MM.1S (cell line): ENCODE measurements around the gene ZNF197.
"Not testable (repeated sequence)": the region's sequence is repeated elsewhere in the genome, so short reads cannot be mapped to it uniquely, and the experiment has no call there.

Experiments
- DNase-seq: peaks from one replicate; pipeline ENCODE4 v3.0.0-alpha.2; 2015
- H2AFZ ChIP-seq: fragments of 300-600 bp; sonication (generic); 2 replicates; pipeline ENCODE4 v1.6.0; 2016; ENCODE audit warnings: antibody characterized with exemption, low read length
- H3F3A ChIP-seq: fragments of 300-600 bp; sonication (generic); 2 replicates; pipeline ENCODE4 v1.6.1; 2016; ENCODE audit warnings: mild to moderate bottlenecking, antibody characterized with exemption, low read length, moderate library complexity, mixed read lengths; ENCODE audit not compliant: insufficient read depth
- H3K27ac ChIP-seq: fragments of 300-600 bp; sonication (generic); 2 replicates; pipeline ENCODE4 v1.5.1; 2016; ENCODE audit warnings: mild to moderate bottlenecking, low read length
- H3K27me3 ChIP-seq: fragments of 300-600 bp; sonication (generic); replicated peaks from 2 replicates; pipeline ENCODE4 v1.6.0; 2016; ENCODE audit warnings: low read length; ENCODE audit not compliant: insufficient read depth
- H3K36me3 ChIP-seq: fragments of 300-600 bp; sonication (generic); replicated peaks from 2 replicates; pipeline ENCODE4 v1.6.1; 2016; ENCODE audit warnings: mild to moderate bottlenecking, low read length, mixed read lengths; ENCODE audit not compliant: insufficient read depth
- H3K4me1 ChIP-seq: fragments of 300-600 bp; sonication (generic); 2 replicates; pipeline ENCODE4 v1.6.1; 2016; ENCODE audit warnings: low read length, mixed read lengths
- H3K4me2 ChIP-seq: fragments of 300-600 bp; sonication (generic); 2 replicates; pipeline ENCODE4 v1.6.0; 2016; ENCODE audit warnings: low read depth, low read length
- H3K4me3 ChIP-seq: fragments of 300-600 bp; sonication (generic); 2 replicates; pipeline ENCODE4 v1.5.1; 2016; ENCODE audit warnings: low read length, mixed read lengths
- H3K79me2 ChIP-seq: fragments of 300-600 bp; sonication (generic); 2 replicates; pipeline ENCODE4 v1.6.1; 2016; ENCODE audit warnings: mixed run types, low read length, mixed read lengths
- H3K9ac ChIP-seq: fragments of 300-600 bp; sonication (generic); 2 replicates; pipeline ENCODE4 v1.6.1; 2016; ENCODE audit warnings: low read length, mixed read lengths
- H3K9me2 ChIP-seq: fragments of 300-600 bp; sonication (generic); replicated peaks from 2 replicates; pipeline ENCODE4 v1.6.1; 2016; ENCODE audit warnings: mild to moderate bottlenecking, low read length, mixed read lengths; ENCODE audit not compliant: insufficient read depth
- H3K9me3 ChIP-seq: fragments of 300-600 bp; sonication (generic); replicated peaks from 2 replicates; pipeline ENCODE4 v1.6.1; 2016; ENCODE audit warnings: mild to moderate bottlenecking, low read length, mixed read lengths; ENCODE audit not compliant: insufficient read depth
- H4K20me1 ChIP-seq: fragments of 300-600 bp; sonication (generic); 2 replicates; pipeline ENCODE4 v1.6.1; 2016; ENCODE audit warnings: mild to moderate bottlenecking, low read length, moderate library complexity, mixed read lengths; ENCODE audit not compliant: insufficient read depth
- EZH2 ChIP-seq: fragments of 300-600 bp; sonication (generic); optimal IDR thresholded peaks from 2 replicates; pipeline ENCODE3; 2017; ENCODE audit warnings: low read depth, mild to moderate bottlenecking, antibody characterized with exemption, low read length, mixed read lengths
- EZH2phosphoT487 ChIP-seq: fragments of 300-600 bp; sonication (generic); IDR thresholded peaks from 2 replicates; pipeline ENCODE4 v1.6.1; 2018; ENCODE audit warnings: antibody characterized with exemption, low read length
- TF ChIP-seq, protein P1 (sequence below): fragments of 300-600 bp; sonication (generic); IDR thresholded peaks from 2 replicates; pipeline ENCODE4 v1.5.1; 2016; ENCODE audit warnings: antibody characterized with exemption, low read length, mixed read lengths

Gene ZNF197

DNA sequence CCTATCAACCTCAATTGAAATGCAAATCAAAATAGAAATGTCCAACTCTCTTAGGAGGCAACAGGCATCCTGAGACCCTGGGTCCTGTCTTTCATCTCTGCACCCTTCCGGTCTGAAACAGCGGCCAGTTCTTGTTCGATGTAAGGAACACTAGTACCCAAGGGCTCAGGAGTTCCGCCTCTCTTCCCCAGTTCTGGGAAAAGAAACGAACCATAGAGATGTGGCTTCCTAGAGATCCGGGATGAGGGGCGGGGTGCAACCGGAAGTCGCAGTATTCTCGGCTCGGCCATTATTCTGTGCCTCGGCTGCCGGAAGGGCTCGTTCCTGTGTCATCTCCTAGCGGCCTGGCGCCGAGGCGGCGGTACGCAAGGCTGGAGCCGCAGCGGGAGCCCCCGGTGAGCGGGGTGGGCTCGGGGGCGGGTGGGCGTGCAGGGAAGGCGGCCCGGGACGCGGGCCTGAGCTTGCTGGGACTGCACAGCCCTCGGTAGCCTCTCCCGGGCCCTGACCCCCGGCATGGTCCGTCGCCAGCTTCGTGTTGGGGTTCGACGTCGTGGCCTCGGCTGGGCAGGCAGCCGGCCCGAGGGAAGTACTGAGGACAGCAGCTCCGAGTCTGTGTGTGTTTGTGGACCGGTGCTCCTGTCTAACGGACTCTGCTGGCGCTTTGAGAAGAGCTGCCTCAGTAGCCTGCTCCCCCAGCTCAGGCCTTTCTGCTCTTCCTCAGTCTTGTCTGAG lies at the start of gene ZNF197:
Gene ZNF197 (plus strand): TSS at position 288 of the 732 bp plus-strand sequence. CDS start 4,119 bp downstream, outside the sequence.
- H3K4me3 ChIP-seq = peak within 1 kb of the TSS; percentile 72
- no peak for TF ChIP-seq EZH2phosphoT487
- TF ChIP-seq, protein P1, sequence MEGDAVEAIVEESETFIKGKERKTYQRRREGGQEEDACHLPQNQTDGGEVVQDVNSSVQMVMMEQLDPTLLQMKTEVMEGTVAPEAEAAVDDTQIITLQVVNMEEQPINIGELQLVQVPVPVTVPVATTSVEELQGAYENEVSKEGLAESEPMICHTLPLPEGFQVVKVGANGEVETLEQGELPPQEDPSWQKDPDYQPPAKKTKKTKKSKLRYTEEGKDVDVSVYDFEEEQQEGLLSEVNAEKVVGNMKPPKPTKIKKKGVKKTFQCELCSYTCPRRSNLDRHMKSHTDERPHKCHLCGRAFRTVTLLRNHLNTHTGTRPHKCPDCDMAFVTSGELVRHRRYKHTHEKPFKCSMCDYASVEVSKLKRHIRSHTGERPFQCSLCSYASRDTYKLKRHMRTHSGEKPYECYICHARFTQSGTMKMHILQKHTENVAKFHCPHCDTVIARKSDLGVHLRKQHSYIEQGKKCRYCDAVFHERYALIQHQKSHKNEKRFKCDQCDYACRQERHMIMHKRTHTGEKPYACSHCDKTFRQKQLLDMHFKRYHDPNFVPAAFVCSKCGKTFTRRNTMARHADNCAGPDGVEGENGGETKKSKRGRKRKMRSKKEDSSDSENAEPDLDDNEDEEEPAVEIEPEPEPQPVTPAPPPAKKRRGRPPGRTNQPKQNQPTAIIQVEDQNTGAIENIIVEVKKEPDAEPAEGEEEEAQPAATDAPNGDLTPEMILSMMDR = no peak
- no peak for TF ChIP-seq EZH2
- no peaks in the 10 kb centered on the region for H3K27me3 ChIP-seq
- no peaks in the 10 kb centered on the region for H3K4me1 ChIP-seq
- H2AFZ ChIP-seq = peak within 1 kb of the TSS; percentile 88
- H3K27ac ChIP-seq = no peak within 1 kb of the TSS
- peak within 1 kb of the TSS; percentile 64 for H3K4me2 ChIP-seq
- peak within 1 kb of the TSS; percentile 46; the same call in 1 of the 2 replicates for H3K9ac ChIP-seq
- H3K36me3 ChIP-seq = no peaks in the 10 kb centered on the region
- H3F3A ChIP-seq = no peaks in the 10 kb centered on the region
- peak; percentile 42 for DNase-seq
- H4K20me1 ChIP-seq = no peaks in the 10 kb centered on the region
- peaks cover 13% of the 10 kb centered on the region for H3K79me2 ChIP-seq
- no peaks in the 10 kb centered on the region for H3K9me3 ChIP-seq
- H3K9me2 ChIP-seq = no peaks in the 10 kb centered on the region

GRCh38 chr3:44576613-44577012 lies 48.2 kb upstream of the ZNF197 start:
- Histone ChIP-seq H3K27me3 (no peaks in the 10 kb centered on the region), H3K4me2 (no peak overlapping the region), H3K9me2 (no peaks in the 10 kb centered on the region), H3K27ac (no peak overlapping the region), H3K9me3 (no peaks in the 10 kb centered on the region), H3F3A (no peaks in the 10 kb centered on the region), H3K9ac (no peak overlapping the region), H2AFZ (no peak overlapping the region), H3K36me3 (no peaks in the 10 kb centered on the region), H3K79me2 (no peaks in the 10 kb centered on the region), H4K20me1 (no peaks in the 10 kb centered on the region), H3K4me1 (no peaks in the 10 kb centered on the region), H3K4me3 (no peak overlapping the region)
- TF ChIP-seq EZH2phosphoT487 = no peak
- TF ChIP-seq, protein P1 = no peak
- TF ChIP-seq EZH2 = no peak
- DNase-seq = no peak

DNA sequence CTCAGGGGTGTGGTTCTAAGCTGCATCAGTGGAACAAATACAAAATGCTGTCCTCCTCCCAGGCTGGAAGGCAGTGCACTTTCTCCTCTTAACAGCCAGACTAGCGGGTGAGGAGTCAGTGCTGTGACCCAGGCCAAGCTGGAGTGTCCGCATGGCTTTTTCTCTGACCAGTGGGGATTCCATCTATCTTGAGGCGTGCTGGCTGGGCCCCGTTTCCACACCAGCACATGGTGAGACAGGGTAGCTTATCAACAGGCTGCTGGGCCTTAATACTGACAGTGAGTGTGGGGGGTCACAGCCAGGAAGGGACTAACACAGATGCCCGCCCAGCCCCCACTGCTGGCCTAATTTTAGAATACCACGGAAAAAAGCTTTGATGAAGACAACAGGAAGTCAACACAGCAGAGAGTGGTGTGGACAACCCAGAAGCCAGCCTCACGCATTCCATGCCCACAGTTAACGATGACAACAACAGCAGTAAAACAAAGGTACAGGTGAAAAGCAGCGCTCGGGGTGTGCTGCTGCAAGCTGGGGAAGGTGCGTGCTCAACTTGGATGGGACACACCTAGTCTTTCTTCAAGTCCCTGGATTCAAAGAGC lies 47.4 kb upstream of the ZNF197 start:
- not testable (repeated sequence) for H3K36me3 ChIP-seq, H2AFZ ChIP-seq, DNase-seq, H3K27ac ChIP-seq, H3K9me2 ChIP-seq, H3K9ac ChIP-seq, H3K27me3 ChIP-seq, H3K79me2 ChIP-seq, H4K20me1 ChIP-seq, H3K4me2 ChIP-seq, H3K9me3 ChIP-seq, H3F3A ChIP-seq, H3K4me3 ChIP-seq, H3K4me1 ChIP-seq

GRCh38 chr3:44578316-44578715 lies 46.5 kb upstream of the ZNF197 start:
- not testable (repeated sequence) for H3K9ac ChIP-seq, H3K4me3 ChIP-seq, H3K9me3 ChIP-seq, H3F3A ChIP-seq, H3K9me2 ChIP-seq, H3K36me3 ChIP-seq, H3K27me3 ChIP-seq, H3K79me2 ChIP-seq, DNase-seq, H3K4me2 ChIP-seq, H3K4me1 ChIP-seq, H3K27ac ChIP-seq, H4K20me1 ChIP-seq, H2AFZ ChIP-seq

DNA sequence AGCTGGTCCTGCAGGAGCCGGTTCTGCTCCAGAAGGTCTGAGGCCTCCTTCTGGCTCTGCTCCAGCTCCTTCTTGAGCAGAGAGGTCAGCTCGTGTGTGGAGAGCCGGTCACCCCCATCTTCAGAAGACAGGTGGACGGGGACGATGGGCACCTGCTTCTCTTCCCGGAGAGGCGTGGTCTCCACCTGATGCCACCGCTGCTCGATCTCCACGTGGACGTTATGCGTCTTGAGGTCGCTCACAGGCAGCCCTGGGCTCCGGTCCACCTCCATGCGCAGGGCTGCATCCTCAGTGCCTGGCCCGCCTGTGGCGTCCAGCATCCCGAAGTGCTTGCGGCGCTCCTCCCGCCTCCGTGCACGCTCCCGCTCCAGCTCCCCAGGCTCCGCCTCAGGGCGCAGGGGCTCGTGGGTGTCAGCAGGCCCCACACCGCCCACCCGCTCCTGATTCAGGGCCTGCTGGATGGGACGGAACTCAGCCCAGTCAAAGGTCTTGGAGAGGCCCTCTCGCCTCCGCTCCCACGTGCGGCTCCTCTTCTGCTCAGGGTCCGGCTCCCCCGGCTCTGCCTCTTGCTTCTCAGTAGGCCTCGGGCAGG lies 45.8 kb upstream of the ZNF197 start:
- H3K79me2 ChIP-seq, H3K4me3 ChIP-seq, DNase-seq, H3F3A ChIP-seq, H4K20me1 ChIP-seq, H3K9me2 ChIP-seq, H3K9ac ChIP-seq, H3K27ac ChIP-seq, H3K27me3 ChIP-seq, H2AFZ ChIP-seq, H3K9me3 ChIP-seq, H3K36me3 ChIP-seq, H3K4me1 ChIP-seq, H3K4me2 ChIP-seq: not testable (repeated sequence)

DNA sequence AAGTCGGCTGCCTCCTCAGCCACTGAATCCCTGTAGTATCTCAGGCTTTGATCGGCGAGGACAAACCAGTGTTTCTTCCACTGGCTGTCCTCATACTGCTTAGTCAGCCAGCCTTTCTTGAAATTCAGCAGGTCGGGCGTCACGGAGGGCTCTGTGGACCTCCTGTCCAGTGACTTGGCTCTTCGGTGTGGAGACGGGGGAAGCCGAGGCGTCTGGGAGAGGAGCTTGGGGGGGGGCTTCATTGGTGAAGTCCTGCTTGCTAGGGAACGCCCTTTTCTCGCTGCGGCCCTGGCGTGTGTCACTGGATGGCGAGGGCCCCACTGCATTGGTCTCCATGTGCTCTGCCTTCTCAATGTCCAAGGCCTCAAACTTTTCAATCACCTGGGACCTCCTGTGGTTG lies 45.1 kb upstream of the ZNF197 start:
- H3F3A ChIP-seq, H3K4me2 ChIP-seq, H3K27me3 ChIP-seq, H3K27ac ChIP-seq, DNase-seq, H3K9ac ChIP-seq, H3K36me3 ChIP-seq, H3K4me1 ChIP-seq, H3K4me3 ChIP-seq, H4K20me1 ChIP-seq, H3K9me2 ChIP-seq, H2AFZ ChIP-seq, H3K9me3 ChIP-seq, H3K79me2 ChIP-seq: not testable (repeated sequence)
